Mammary epithelial cell (primary cell): ENCODE measurements around the gene RNASE2.

Experiments used
- CTCF ChIP-seq, 2 donors: IDR thresholded peaks in 1 of 2; conservative IDR thresholded peaks in 1 of 2; 2 replicates each; pipeline ENCODE4 v1.5.1; 2011 to 2012; ENCODE audit warnings: inconsistent platforms in 2 of 2, low read length in 2 of 2, mild to moderate bottlenecking in 2 of 2, control low read depth in 1 of 2, low read depth in 1 of 2; ENCODE audit not compliant: insufficient read depth in 1 of 2; ENCODE audit errors: extremely low read depth in 1 of 2
- EZH2 ChIP-seq: IDR thresholded peaks from 2 replicates; pipeline ENCODE4 v1.6.1; 2012; ENCODE audit warnings: low read length, inconsistent platforms, borderline replicate concordance

GRCh38 chr14:20978687-20979086 lies 23.4 kb downstream of the RNASE2 start:
- TF ChIP-seq CTCF (conservative IDR thresholded peaks at IDR 0.05 in 1 of 2, IDR thresholded peaks at IDR 0.05 in 1 of 2; ENCODE audit: extremely low read depth in 1 of 2, insufficient read depth in 1 of 2, low read depth in 1 of 2, low read length in 2 of 2) (no peak), EZH2 (no peak)
